Peyer's patch (tissue), 4 donors: ENCODE results near the gene GTPBP6. TPM values are rescaled to one million over a fixed set of nuclear protein-coding genes. Genes with fewer than 3 reads are reported as not detected.

ENCODE experiments used
- DNase-seq, 3 donors: peaks; one replicate each; pipeline ENCODE4 v3.0.0-alpha.2; 2017 to 2019
- H3K27ac ChIP-seq, 4 donors: fragments of 200-600 bp; sonication (generic); one replicate each; pipeline ENCODE4 v1.5.1; 2016 to 2019
- H3K27me3 ChIP-seq, 2 donors: fragments of 200-600 bp; sonication (generic); one replicate each; pipeline ENCODE4 v1.5.1; 2019
- H3K36me3 ChIP-seq, 3 donors: fragments of 200-600 bp; sonication (generic); one replicate each; pipeline ENCODE4 v1.5.1; 2016 to 2019
- H3K4me1 ChIP-seq, 4 donors: fragments of 200-600 bp; sonication (generic); one replicate each; pipeline ENCODE4 v1.5.1; 2016 to 2019
- H3K4me3 ChIP-seq, 4 donors: fragments of 200-600 bp; sonication (generic); 1 replicate in 3 of 4; 2 replicates in 1 of 4; pipeline ENCODE4 v1.5.1; 2016 to 2019; ENCODE audit warnings: mild to moderate bottlenecking in 1 of 4
- H3K9me3 ChIP-seq, 4 donors: fragments of 200-600 bp; sonication (generic); one replicate each; pipeline ENCODE4 v1.5.1; 2016 to 2019; ENCODE audit warnings: mild to moderate bottlenecking in 1 of 4
- POLR2A ChIP-seq, 2 donors: fragments of 450-650 bp; IDR thresholded peaks; one replicate each; pipeline ENCODE4 v1.5.1; 2017; ENCODE audit warnings: antibody characterized with exemption in 2 of 2, mild to moderate bottlenecking in 2 of 2, moderate library complexity in 2 of 2
- total RNA-seq, 4 donors: library from RNA; depleted of rRNA; stranded (reverse); fragments of >200 nt; gene quantifications; one replicate each; pipeline ENCODE4 v1.1.0, GENCODE V29; 2016
- TF ChIP-seq, protein P1 (sequence below), 6 experiments: fragments of 450-650 bp in 4 of 6; fragments of 200-600 bp in 2 of 6; sonication (generic) in 1 of 6; IDR thresholded peaks; one replicate each; pipeline ENCODE4 v1.5.1; 2017 to 2019; ENCODE audit warnings: antibody characterized with exemption in 6 of 6, mild to moderate bottlenecking in 3 of 6, moderate library complexity in 1 of 6

Gene GTPBP6
- total RNA-seq, 4 donors from 2014 or later, result 17.9 to 38.5 (median 30.8) TPM

DNA sequence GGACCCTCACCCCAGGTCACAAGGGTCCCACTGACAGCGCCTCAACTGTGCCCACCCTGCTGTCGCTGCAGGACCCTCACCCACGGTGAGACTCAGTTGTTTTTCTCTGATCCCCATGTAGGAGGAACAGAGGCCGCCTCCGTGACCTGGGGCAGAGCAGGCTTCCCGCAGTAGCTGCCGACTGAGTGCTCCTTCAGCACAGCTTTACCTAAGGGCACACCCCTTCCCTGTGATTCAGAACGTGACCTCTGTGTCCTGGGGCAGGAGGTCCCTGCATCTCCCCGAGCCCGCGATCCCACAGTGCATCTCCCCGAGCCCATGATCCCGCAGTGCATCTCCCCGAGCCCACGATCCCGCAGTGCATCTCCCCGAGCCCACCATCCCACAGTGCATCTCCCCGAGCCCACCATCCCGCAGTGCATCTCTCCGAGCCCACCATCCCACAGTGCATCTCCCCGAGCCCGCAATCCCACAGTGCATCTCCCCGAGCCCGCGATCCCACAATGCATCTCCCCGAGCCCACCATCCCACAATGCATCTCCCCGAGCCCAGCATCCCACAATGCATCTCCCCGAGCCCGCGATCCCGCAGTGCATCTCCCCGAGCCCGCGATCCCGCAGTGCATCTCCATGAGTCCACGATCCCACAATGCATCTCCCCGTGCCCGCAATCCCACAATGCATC, 44.5 kb upstream of the GTPBP6 start:
- no peaks in the 10 kb centered on the region for H3K27me3 ChIP-seq
- no peak for DNase-seq
- no peak overlapping the region for H3K27ac ChIP-seq
- no peak overlapping the region for H3K4me3 ChIP-seq
- H3K4me1 ChIP-seq, result no peaks in the 10 kb centered on the region
- peaks cover 0 to 13% (median 3%) of the 10 kb centered on the region in 4 donors for H3K9me3 ChIP-seq
- TF ChIP-seq, protein P1, sequence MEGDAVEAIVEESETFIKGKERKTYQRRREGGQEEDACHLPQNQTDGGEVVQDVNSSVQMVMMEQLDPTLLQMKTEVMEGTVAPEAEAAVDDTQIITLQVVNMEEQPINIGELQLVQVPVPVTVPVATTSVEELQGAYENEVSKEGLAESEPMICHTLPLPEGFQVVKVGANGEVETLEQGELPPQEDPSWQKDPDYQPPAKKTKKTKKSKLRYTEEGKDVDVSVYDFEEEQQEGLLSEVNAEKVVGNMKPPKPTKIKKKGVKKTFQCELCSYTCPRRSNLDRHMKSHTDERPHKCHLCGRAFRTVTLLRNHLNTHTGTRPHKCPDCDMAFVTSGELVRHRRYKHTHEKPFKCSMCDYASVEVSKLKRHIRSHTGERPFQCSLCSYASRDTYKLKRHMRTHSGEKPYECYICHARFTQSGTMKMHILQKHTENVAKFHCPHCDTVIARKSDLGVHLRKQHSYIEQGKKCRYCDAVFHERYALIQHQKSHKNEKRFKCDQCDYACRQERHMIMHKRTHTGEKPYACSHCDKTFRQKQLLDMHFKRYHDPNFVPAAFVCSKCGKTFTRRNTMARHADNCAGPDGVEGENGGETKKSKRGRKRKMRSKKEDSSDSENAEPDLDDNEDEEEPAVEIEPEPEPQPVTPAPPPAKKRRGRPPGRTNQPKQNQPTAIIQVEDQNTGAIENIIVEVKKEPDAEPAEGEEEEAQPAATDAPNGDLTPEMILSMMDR (IDR thresholded peaks at IDR 0.05), result no peak
- H3K36me3 ChIP-seq, result peaks cover 0 to 21% (median 0%) of the 10 kb centered on the region in 3 donors

DNA sequence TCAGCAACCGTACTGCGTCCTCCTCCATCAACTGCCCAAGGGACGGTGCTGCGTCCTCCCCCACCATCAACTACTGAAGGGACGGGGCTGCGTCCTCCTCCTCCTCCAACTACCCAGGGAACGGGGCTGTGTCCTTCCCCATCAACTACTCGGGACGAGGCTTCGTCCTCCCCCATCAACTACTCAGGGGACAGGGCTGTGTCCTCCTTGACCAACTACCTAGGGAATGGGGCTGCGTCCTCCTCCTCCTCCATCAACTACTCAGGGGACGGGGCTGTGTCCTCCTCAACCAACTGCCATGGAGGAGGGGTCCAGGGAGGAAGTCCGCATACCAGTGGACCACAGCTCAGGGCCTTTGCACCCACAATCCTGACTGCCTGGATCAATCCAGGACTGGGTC, 43.8 kb upstream of the GTPBP6 start:
- no peak overlapping the region for H3K4me3 ChIP-seq
- H3K27me3 ChIP-seq, result no peaks in the 10 kb centered on the region
- peaks cover 0 to 13% (median 3%) of the 10 kb centered on the region in 4 donors for H3K9me3 ChIP-seq
- no peak for DNase-seq
- TF ChIP-seq, protein P1 (IDR thresholded peaks at IDR 0.05), result no peak
- no peak for TF ChIP-seq POLR2A (IDR thresholded peaks at IDR 0.05)
- no peaks in the 10 kb centered on the region for H3K4me1 ChIP-seq
- peaks cover 0 to 23% (median 0%) of the 10 kb centered on the region in 3 donors for H3K36me3 ChIP-seq
- no peak overlapping the region for H3K27ac ChIP-seq

DNA sequence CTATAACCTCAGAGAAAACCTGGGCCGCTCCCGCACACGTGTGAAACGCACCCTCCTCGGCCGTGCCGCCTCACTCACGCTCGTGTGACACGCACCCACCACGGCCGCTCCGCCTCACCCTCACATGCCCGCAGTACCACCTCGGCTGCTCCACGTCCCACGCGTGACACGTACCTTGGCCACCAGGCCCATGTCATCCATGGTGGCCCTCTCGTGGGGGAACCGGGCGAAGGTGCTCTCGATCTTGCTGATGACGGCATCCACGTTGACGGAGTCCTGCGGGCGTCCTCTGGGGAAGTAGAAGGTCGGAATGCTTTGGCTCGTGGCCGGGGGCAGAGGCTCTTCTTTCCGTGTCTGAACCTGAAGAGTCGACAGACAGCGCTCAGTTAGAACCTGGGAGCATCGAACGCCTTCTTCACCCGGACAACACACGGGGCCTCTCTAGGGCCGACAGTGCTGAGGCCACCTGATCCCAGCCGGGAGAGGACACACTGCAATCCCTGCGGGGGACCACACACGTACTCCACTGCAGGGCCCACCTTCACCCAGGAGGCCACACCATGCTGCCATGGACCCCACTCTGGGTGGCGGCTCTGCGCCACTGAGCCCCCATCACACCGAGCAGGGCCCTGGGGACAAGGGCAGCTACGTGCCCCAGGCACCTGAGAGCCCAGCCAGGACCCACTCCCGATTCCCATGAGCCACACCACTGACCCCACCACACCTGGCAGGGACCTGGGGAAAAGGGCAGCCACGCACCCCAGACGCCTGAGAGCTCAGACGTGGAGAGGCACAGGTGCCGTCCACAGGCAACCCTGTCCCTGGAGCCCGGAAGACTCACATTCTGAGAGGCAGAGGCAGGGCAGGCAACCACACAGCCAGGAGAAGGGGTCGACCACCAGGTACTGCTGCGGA, 42.9 kb upstream of the GTPBP6 start:
- Histone ChIP-seq H3K4me3 (no peak overlapping the region), H3K27me3 (no peaks in the 10 kb centered on the region), H3K4me1 (no peaks in the 10 kb centered on the region), H3K27ac (no peak overlapping the region), H3K9me3 (peaks cover 0 to 13% (median 3%) of the 10 kb centered on the region in 4 donors), H3K36me3 (peaks cover 0 to 23% (median 0%) of the 10 kb centered on the region in 3 donors)
- no peak for DNase-seq
- TF ChIP-seq, protein P1 (IDR thresholded peaks at IDR 0.05), result no peak
- no peak for TF ChIP-seq POLR2A (IDR thresholded peaks at IDR 0.05)

DNA sequence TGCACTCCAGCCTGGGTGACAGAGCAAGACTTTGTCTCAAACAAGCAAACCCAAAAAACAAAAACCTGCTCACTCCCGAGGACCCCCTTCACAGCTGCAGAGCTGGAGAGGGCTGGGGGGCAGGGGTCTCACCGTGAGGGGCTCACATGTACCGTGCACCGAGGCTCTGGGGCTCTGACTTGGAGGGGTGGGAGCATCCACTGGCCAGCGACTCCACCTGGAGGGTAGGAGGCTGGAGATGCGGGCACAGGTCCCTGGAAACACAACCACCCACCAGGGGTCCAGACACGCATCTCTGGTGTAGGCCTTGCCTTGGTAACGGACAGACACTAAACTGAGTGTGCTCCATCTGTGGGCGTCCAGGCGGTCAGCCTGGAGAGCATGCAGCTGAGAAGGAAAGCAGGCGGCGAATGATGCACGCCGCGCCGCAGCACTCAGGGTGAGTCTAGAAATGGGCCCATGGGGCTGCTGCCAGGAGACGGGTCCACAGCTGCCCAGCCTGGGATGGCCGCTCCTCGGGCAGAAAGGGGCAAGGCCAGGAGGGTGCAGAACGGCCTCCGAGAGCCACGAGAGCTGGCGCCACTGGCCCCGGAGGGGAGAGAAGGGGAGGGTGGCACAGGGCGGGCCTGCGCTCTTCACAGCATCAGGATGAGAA, 42.0 kb upstream of the GTPBP6 start:
- no peak for DNase-seq
- H3K27ac ChIP-seq, result no peak overlapping the region
- peaks cover 0 to 23% (median 0%) of the 10 kb centered on the region in 3 donors for H3K36me3 ChIP-seq
- H3K9me3 ChIP-seq, result peaks cover 0 to 13% (median 3%) of the 10 kb centered on the region in 4 donors
- H3K4me1 ChIP-seq, result no peaks in the 10 kb centered on the region
- TF ChIP-seq, protein P1 (IDR thresholded peaks at IDR 0.05), result no peak
- no peak for TF ChIP-seq POLR2A (IDR thresholded peaks at IDR 0.05)
- H3K4me3 ChIP-seq, result no peak overlapping the region
- no peaks in the 10 kb centered on the region for H3K27me3 ChIP-seq

DNA sequence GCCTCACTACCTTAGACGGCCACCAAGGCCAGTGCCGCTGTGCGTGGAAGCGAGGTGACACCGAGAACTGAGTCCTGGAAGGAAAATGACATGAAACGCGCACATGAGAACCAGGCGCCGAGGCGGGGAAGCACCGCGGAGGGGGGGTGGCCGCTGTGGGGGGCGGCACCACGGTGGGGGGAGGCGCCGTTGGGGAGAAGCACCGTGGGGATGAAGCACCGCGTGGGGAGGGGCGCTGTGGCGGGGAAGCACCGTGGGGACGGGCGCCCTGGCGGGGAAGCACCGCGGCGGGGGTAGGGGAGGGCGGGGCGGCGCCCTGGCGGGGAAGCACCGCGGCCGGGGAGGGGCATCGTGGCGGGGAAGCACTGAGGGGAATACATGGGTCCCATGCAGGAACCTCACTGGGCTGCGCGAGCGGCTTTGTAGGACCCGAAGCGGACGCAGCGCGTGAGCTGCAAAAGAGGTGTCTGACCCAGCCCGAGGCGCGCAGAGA, 40.1 kb upstream of the GTPBP6 start:
- Histone ChIP-seq H3K27me3 (no peaks in the 10 kb centered on the region), H3K4me3 (no peak overlapping the region), H3K4me1 (no peaks in the 10 kb centered on the region), H3K36me3 (peaks cover 0 to 23% (median 0%) of the 10 kb centered on the region in 3 donors), H3K27ac (no peak overlapping the region), H3K9me3 (peaks cover 0 to 13% (median 3%) of the 10 kb centered on the region in 4 donors)
- DNase-seq, result no peak
- no peak for TF ChIP-seq POLR2A (IDR thresholded peaks at IDR 0.05)
- TF ChIP-seq, protein P1 (IDR thresholded peaks at IDR 0.05), result no peak
